ENCODE data around the gene EYA2.

Gene EYA2

DNA sequence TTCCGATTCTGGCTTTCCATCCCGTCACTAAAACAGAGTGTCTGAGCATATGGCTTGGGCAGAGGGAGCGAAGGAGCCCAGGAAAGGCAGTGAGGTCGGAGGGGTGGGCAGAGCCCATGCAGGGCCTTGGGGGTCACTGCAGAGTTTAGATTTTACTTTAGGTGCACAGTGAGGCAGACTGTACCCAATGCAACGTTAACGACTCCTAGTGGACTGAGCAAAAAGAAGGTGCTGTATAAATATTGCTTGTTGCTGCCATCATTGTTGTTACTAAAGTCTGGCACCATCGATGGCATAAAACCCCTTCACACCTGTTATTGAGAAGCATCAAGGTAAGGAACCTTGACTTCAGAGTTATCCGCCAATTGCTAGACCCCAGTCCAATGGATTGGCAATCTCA is 119.0 kb downstream of the EYA2 start:
- no peak for DNase-seq

DNA sequence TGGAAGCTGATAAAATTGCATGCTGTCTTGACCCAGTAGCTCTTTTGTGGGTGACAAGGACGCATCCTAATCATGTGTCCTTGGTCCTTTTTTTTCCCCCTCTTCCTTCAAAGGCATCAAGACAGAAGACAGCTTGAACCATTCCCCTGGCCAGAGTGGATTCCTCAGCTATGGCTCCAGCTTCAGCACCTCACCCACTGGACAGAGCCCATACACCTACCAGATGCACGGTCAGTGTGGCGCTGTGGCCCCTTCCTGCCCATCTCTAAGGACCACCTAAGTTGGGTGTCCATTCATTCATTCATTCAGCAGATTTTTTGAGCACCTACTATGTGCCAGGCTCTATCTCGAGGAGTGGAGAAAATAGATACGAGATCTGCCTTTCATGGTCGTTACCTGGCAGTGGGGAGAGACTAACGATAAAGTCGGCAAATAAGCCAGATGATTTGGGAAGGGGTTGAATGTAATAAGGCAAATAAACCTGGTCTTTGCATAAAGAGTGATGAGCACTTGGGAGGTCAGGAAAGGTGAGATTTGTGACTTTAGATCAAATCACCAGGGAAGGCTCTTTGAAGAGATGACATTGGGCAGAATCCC is 121.5 kb downstream of the EYA2 start:
- no peak for DNase-seq

DNA sequence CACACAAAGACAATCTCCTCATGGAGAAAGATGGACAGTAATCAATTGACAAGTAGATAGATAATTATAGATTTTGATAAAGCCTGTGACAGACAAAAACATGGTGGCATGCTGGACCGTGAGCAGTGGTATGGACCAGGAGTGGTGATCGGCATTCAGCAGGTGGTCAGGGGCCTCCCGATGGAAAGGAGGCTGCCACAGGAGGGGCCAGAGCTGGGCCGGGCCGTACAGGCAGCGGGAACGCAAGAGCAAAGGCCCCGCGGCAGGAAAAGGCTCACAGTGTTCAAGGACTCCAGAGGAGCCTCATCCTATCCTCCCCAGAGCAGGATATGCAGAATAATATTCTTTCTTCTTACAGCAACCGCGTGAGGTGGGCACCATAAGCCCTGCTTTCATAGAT is 123.7 kb downstream of the EYA2 start:
- DNase-seq: no peak

DNA sequence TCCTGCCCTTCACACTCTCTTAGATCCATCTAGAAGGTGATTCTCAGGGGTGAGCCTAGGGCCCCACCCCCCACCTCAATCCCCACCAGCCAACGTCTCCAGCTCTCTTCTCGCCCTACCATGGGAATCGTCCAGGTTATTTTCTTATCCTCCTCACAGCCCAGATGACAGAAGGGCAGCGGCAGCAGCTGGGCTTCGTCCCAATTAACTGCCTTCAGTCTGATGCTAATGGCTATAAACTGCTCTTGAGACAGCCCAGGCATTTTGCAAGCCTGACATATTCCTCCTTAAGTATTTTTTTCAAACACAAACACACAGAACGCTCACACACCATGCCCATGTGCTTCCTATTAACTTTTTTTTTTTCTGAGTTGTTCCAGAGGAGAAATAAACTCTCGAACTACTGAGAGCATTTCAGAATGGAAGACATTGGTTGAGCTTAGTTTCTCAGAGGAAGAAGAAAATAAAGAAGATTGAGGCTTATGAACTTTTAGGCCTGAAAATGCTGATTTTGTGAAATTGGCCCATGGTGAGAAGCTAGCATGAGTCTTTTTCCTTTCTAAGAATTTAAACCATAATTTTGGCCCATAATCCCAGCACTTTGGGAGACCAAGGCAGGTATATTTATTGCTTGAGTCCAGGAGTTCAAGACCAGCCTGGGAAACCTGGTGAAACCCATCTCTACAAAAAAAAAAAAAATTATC is 124.6 kb downstream of the EYA2 start:
- DNase-seq: no peak

- DNase-seq: no peak
These were observed 125.6 kb downstream of the EYA2 start for GRCh38 chr20:47020231-47020630.

DNA sequence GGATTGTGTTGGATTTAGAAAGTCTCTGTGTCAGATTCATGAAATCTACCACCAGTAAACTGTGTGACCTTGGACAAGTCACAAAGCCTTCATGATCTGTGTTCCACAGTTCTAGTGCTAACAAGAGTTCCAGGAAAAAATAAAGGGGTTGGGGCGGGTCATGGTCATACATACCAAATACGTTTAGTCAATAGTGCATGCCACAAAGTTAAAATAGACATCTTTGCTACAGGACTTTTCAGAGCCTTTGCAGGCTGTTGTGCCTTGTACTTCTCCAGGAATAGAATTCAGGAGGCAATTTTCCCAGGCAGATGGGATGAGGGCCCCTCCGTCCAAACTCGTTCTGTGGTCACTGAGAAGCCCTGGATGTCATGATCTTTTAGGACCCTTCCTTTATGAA is 127.2 kb downstream of the EYA2 start:
- no peak for DNase-seq

GRCh38 chr20:47024461-47024937 is 129.9 kb downstream of the EYA2 start:
- no peak for DNase-seq

GRCh38 chr20:47027042-47027441 is 132.4 kb downstream of the EYA2 start:
- no peak for DNase-seq

DNA sequence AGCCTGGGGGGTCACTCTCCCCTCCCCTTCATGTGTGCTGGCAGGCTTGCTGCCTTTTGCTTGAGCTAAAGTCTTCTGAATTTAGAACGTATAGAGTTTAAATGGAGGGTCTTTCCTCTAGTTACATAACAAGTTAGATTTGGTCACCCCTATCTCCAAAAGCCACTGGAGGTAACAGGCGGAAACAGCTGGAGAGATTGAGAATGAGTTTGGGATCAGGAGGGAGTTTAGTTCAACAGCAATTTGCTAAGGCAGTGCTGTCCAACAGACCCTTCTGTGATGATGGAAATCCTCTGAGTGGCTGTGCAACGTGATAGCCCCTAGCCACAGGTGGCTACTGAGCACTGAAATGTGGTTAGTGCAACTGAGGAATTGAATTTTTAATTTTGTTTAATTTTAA is 132.8 kb downstream of the EYA2 start:
- DNase-seq: no peak

DNA sequence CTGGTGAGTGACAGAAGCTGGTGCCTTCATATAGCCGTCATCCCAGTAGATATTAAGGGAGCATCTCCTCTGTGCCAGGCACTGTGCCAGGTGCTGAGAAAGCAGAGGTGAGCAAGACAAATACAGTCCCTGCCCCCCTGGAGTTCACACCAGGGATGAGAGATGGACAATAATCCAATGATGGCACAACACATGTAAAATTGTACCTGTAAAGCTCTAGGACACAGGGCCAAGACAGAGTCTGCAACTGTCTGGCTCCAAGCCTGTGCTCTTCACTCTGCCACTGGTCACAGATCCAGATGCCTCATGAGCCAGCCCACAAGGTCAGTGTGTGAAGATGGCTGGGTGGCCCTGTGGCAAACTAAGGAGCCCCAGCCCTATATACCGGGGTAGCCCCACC is 133.8 kb downstream of the EYA2 start:
- DNase-seq: no peak

DNA sequence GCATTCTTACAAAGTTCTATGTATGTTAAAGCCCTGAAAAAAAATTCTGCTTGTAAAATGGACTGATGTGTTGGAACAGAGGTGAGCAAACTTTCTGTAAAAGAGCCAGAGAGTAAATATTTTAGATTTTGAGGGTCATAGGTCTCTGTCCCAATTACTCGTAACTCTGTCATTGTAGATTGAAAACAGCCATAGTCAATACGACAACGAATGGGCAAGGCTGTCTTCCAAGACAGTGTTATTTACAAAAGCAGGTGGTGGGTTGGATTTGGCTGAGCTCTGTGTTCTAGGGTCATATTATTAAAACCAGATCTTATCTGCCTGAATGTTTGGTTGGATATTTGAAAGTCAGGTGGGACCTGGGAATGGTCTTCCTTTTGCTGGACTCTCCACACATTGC is 135.2 kb downstream of the EYA2 start:
- DNase-seq: no peak

GRCh38 chr20:47030271-47030810 is 135.7 kb downstream of the EYA2 start:
- DNase-seq: no peak

DNA sequence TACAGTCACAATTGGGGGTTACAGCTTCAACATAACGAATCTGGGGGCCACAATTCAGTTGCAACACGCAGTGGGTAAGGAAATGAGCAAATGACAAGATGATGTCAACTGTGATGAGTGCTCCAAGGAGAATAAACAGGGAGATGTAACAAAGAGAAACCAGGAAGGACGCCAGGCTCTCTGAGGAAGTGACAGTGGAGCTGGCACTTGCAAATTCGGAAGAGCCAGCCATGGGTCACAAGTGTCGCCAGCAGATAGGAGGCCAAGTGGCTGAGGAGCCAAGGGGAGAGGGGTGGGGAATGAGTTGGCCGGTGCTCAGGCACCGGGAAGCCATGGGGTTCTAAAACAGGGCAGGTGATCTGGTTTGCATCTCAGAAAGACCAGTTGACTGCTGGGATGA is 136.4 kb downstream of the EYA2 start:
- DNase-seq: no peak

DNA sequence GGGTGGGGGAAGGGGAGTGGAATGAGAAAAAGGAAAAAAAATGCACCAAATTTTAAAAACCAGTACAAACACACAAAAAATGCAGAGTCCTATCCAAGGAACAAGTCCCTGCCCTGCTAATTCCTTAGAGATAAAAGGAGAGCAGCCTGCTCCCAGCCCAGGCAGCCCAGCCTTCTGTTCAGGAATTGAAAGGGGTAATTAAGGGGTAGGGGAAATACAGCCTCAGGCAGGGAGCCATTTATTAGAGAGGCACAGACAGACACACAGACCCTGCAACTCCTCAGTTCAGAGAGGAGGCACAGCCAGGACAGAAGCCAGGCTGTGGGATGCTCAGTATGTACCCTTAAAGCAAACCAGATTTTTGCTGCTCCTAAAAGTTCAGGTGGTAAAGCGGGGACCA is 137.2 kb downstream of the EYA2 start:
- DNase-seq: no peak

- no peak for DNase-seq
These were observed 138.4 kb downstream of the EYA2 start for GRCh38 chr20:47032933-47033578.

DNA sequence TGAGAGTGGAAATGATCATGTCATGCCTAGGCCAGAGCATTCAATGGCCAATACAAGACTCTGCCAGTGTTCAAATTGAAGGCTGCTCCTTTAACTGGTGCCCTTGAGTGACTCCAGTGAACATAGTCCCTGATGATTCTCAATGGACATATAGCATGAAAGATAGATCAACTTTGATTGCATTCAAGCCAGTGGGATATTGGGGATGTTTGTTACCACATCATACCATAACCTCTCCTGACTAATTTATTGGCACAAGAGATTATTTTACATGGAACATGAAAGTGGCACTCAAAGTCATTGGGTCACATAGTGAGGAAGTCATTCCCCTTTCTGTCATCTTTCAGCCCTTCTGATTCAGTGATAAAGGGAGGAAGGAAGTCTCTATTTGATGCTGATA is 139.0 kb downstream of the EYA2 start:
- DNase-seq: no peak

GRCh38 chr20:47035026-47035590 is 140.5 kb downstream of the EYA2 start:
- DNase-seq: no peak

GRCh38 chr20:47036091-47036870 is 141.6 kb downstream of the EYA2 start:
- DNase-seq: no peak

GRCh38 chr20:47038566-47039560 is 144.2 kb downstream of the EYA2 start:
- DNase-seq: no peak

DNA sequence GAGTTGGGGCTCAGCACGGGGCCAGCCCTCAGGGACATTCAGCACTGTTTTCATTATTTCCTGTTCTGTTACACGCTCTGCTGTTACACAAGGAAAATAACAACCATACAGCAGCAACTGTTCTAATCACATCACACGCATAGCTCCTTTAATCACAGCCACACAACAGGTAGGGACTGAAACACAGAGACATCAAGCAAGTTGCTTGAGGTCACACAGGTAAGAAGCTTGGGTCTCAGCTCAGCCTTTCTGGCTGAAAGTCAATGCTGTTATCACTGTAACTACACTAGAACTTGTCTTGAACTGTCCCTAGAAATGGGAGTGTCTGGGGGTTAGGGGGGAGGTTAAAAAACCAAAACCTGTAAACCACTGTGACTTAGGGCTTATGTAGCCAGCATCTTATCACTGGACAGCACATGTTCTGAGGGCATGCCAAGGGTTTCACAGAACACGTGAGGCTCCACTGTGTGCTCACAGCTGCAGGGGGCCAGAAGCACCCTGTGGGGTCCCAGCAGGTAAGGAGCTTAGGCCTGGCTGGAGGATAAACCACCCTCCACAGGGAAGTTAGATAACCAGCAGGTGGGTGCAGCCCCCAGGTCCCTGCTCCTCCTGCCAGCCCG is 146.0 kb downstream of the EYA2 start:
- no peak for DNase-seq

DNA sequence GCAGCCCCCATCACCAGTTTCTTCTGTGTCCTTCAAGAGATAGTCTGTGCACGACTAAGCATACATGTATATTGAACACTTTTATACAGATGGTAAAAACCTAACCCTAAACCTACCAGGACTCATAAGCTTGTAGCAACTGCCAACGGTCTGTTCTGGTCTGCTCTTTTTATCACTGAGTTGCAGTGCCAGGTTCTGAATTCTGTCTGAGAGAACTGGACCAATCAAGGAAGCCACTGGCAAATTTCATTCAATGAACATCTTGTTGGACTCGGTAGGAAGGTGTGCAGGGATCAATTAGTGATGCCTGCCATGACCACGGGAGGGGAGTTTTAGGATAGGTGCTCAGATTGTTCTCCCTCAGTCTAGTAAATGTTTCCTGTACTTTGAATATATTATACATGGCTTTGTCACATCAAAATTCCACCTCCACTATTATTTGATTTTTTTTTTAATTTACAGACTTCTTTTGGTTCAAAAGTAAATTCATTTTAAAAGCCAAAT is 146.8 kb downstream of the EYA2 start:
- DNase-seq: no peak
